GM18508 (cell line): ENCODE results near the gene GALNT2.

Source experiments
- ATAC-seq: cut with Tn5 transposase; IDR thresholded peaks from one replicate; pipeline ENCODE4 v1.9.1; 2021; ENCODE audit warnings: moderate number of reproducible peaks; ENCODE audit not compliant: insufficient read depth, unreplicated experiment

Gene GALNT2

DNA sequence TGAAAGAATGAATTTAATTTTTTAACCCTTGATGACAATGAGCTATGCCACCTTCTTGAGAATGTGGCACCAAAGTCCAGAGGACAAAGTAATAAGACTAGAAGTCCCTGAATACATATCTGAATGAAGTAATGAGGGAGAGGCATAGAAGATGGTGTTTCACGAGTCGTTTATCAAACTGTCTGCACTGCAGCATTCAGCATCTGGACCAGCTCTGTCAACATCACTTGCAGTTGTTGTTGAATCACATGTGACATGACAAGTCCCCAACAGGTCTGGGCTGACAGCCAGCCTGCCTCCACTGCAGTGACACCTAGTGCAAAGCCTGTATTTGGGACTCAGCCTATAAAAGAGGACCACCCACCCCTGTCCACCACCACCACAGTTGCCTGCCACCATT lies 17.3 kb upstream of the GALNT2 start:
- ATAC-seq: no peak

- no peak for ATAC-seq
These were observed 15.9 kb upstream of the GALNT2 start for GRCh38 chr1:230050973-230051735.

- ATAC-seq: no peak
These were observed 15.0 kb upstream of the GALNT2 start for GRCh38 chr1:230052018-230052417.

DNA sequence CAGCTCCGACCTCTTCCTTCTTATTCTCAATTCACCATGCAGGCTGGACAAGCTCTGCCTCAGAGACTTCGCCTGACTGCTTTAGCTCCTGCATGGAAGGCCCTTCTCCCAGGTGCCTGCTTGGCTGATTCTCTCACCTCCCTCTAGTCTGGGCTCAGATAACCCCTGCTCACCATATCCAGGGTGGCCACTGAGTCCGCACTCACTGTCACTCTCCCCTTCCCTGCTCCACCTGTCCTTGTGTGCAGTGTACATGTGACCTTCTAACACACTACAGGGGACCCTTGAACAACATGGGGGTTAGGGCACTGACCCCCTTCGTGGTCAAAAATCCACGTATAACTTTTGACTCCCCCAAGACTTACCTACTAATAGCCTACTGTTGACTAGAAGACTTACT lies 14.4 kb upstream of the GALNT2 start:
- no peak for ATAC-seq

DNA sequence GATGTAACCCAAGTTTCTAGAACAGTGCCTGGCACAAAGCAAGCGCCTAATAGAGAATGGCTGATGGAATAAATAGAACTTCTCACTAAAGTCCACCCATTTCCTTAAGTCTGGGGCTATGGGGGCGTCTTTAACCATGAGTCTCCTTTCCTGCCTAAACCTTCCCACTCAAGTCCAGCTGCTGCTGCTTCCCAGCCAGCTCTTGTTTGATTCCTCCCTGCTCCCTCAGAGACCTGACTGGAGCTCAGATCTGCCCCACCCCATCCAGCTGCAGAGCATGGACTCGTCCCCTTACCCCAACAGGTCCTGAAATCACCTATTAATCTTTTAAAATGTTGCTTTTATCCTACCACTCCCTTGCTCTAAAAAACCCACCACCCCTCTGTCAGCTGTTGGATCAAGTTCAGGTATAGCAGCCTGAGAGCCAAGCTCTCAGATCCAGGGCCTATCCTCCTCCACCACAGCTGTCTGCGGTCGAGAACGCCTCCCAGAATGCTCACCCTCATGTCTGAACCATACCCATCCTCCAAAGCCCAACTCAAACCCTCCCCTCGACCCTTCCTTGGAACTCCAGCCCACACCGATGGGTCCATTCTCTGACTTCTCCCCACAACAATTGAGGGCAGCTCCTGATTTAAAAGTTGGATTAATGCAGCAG lies 12.8 kb upstream of the GALNT2 start:
- no peak for ATAC-seq

DNA sequence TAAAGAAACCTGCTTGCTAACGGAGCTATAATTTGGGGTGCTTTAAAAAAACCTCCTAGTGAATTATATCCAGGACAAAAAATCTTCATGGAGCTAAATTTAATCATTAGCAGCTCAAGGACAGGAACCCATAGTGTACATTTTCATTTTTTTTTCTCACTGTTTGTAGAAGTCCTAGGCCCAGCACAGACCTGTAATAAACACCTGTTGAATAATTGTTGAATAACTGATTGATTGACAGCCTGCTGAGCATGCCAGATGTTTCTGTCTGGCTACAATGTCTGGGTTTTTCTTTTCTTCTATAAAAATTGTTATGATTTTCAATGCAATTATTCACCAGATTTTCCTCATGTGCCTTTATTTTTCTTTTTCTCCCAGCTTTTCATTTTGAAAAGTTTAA lies 10.9 kb upstream of the GALNT2 start:
- ATAC-seq: no peak

DNA sequence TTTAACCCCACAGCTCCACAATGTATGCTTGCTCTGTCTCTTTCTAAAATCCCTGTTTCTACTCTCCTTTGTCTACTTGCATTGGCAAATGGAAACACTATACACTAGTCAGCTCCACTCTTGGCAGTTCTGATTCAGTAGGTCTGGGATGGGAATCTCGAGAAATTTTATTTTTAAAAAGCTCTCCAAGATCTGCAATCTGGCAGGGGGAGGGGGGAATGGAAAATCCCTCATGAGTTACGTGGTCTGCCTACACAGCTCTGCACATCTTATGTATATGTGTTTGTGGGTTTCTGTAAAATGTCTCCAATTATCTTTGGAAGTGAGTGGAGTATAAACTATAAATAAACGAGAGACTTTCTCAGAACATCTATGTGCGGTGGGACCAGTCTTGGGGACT lies 9.9 kb upstream of the GALNT2 start:
- ATAC-seq: no peak

DNA sequence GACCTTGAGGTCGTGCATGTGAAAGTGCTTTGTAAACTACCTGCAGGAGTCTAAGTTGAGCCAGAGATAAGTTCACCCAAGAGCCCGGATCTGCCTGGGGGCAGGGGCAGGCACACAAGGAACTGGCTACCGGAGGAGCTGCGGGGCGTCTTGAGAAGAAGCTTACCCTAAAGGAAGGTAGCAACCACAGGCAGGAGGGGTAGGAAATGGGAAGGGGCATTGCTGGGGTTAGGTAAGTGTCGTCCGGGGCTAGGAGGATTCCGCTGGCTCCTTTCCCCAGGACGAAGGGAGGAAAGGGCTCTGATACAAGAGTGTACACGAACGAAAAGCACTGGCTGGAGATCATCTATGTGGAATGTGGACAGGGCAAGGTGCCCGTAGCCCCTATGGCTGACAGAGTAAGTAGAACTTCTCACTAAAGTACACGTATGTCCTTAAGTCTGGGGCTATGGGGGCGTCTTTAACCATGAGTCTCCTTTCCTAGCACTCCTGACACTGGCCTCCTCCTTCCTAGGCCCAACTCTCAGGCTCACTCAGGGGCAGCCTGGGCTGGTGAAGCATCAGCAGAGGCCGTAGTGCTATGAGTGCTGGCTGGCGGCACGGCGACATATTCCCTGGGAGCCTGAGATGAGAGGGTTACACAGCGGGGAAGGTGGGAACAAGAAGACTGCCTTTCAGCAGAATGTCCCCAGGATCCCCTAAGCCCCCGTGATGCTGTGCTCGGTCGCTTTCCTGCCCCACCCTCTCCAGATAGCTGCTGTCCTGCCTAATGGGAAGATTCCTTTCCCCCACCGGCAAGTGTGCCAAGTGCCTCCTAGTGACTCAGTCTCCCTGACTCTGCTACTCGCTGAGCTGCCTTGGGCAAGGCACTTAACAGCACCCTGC lies 9.1 kb upstream of the GALNT2 start:
- ATAC-seq: no peak

- ATAC-seq: no peak
These were observed 8.4 kb upstream of the GALNT2 start for GRCh38 chr1:230058626-230059025.

- no peak for ATAC-seq
These were observed 5.2 kb upstream of the GALNT2 start for GRCh38 chr1:230061801-230062200.

GRCh38 chr1:230062521-230062920 lies 4.5 kb upstream of the GALNT2 start:
- no peak for ATAC-seq

GRCh38 chr1:230064283-230064682 lies 2.8 kb upstream of the GALNT2 start:
- ATAC-seq: no peak

- no peak for ATAC-seq
These were observed 1.9 kb upstream of the GALNT2 start for GRCh38 chr1:230065161-230065560.

DNA sequence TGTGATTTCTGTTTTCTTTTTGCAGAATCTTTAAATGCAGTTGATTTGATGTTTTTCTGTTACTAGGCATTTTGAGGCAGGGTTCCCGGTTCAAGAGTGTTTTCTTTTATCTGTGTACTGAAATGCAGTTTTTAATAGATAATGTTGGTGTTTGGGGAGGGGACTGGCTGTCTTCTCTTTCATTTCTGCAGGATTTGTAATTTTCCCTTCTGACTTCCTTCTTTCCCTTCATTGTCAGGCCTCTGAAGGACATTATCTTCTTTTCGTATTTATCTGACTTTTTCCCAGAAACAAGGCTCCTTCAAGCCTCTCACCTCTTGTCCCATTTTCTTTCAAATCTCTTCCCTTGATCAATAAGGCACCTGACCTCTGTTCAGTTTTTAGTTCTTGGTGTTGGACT lies 1.5 kb upstream of the GALNT2 start:
- ATAC-seq: no peak

DNA sequence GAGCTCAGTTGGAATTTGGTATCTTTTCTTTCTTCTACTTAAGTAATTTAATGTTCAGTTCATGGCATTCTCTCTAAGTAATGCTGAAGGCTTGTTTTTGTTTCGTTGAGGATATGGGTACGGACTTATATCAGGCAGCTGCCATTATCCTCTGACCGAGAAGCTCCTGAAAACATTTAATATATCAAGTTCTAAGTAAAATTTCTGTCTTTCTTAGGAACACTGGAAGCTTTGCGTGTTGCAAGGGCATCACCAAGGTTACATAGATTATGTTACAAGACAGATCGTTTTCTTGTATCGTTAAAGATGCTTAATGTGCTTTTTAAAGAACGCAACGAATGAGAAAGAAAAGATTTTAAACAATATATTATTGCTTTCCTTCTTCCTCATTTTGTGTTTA lies 1.0 kb upstream of the GALNT2 start:
- ATAC-seq: no peak

DNA sequence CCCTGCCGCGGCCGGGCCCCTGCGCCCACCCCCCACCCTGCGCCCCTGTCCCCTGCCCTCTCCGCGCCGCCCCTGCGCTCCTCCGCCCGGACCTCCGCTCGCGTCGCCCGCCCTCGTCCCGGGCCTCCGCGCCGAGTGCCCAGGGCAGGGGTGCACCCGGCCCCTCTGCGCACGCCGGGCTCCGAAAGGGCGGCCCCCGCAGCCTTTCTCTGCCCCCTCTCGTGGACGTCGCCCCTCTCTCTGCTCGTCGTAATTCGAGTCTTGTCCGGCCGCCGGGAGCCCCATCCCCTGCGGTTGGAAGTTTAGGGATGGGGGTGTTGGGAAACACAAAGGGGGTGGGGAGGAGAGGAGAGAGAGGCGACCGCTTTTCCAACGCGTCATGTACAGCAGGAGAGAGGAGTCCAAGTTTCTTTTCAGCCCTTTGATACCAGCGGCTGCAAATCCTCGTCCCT lies 407 bp downstream of the GALNT2 start:
- ATAC-seq: no peak

GRCh38 chr1:230067871-230068620 lies 1.0 kb downstream of the GALNT2 start:
- ATAC-seq: no peak

DNA sequence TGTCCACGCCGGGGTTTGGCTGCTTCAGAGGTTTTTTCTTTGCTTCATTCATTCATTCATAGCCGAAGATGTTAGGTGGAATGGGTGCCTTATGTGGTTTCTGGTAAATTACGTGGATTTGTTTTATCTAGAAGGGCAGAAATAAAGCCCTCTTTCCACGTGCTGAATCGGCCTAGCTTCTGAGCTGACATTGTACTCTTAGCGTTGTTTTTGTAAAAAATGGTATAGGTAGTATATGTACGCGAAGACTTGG lies 1.5 kb downstream of the GALNT2 start:
- ATAC-seq: no peak

- ATAC-seq: no peak
These were observed 2.1 kb downstream of the GALNT2 start for GRCh38 chr1:230068952-230069684.

GRCh38 chr1:230069796-230070195 lies 2.8 kb downstream of the GALNT2 start:
- ATAC-seq: no peak
